AG04450 (cell line): Measurements from ENCODE around the gene DYSF. TPM values are rescaled to one million over a fixed set of nuclear protein-coding genes. Genes with fewer than 3 reads are reported as not detected.

Experiments used
- CTCF ChIA-PET: fragments of 300-600, 350-600 bp; formaldehyde crosslinking; extraction: SDS; loops from one replicate; lab custom pipeline; 2022; ENCODE audit warnings: antibody characterized with exemption, inconsistent platforms; lab: Charles Lee
- POLR2A ChIA-PET: fragments of 350-600 bp; formaldehyde crosslinking; extraction: SDS; loops from one replicate; lab custom pipeline; 2021; ENCODE audit warnings: antibody characterized with exemption, inconsistent platforms; lab: Yijun Ruan, JAX
- DNase-seq: peaks from one replicate; pipeline ENCODE4 v3.0.0-alpha.2; 2011; ENCODE audit warnings: low read depth, low spot score
- H3K27ac ChIP-seq: one replicate; pipeline ENCODE4 v1.5.1; 2012; ENCODE audit warnings: low read depth, low read length, control low read depth
- H3K27me3 ChIP-seq: one replicate; pipeline ENCODE4 v1.6.0; 2012; ENCODE audit warnings: low read length; ENCODE audit not compliant: control insufficient read depth, insufficient read depth
- H3K4me3 ChIP-seq: 2 replicates; pipeline ENCODE4 v1.5.1; 2011; ENCODE audit warnings: mild to moderate bottlenecking, low read depth, low read length, control low read depth
- H3K9me3 ChIP-seq: 2 replicates; pipeline ENCODE4 v1.5.1; 2012; ENCODE audit warnings: low read length; ENCODE audit not compliant: control insufficient read depth, insufficient read depth
- polyA plus RNA-seq: library from polyadenylated mRNA; depleted of rRNA; stranded (reverse); fragments of >200 nt; gene quantifications from 2 replicates; pipeline ENCODE4 v1.2.3, GENCODE V29; 2011
- TF ChIP-seq, protein P1 (sequence below): IDR thresholded peaks from 2 replicates; pipeline ENCODE4 v1.5.1; 2011; ENCODE audit warnings: low read depth, low read length, control low read depth, inconsistent platforms

The DYSF gene
- polyA plus RNA-seq, 1 experiment, result 0.07 TPM

- CTCF ChIA-PET, result no interaction called here
- TF ChIP-seq, protein P1, sequence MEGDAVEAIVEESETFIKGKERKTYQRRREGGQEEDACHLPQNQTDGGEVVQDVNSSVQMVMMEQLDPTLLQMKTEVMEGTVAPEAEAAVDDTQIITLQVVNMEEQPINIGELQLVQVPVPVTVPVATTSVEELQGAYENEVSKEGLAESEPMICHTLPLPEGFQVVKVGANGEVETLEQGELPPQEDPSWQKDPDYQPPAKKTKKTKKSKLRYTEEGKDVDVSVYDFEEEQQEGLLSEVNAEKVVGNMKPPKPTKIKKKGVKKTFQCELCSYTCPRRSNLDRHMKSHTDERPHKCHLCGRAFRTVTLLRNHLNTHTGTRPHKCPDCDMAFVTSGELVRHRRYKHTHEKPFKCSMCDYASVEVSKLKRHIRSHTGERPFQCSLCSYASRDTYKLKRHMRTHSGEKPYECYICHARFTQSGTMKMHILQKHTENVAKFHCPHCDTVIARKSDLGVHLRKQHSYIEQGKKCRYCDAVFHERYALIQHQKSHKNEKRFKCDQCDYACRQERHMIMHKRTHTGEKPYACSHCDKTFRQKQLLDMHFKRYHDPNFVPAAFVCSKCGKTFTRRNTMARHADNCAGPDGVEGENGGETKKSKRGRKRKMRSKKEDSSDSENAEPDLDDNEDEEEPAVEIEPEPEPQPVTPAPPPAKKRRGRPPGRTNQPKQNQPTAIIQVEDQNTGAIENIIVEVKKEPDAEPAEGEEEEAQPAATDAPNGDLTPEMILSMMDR, result no peak
- POLR2A ChIA-PET, result no interaction called here
Measured at GRCh38 chr2:71689968-71690834, 236.8 kb downstream of the DYSF start.

DNA sequence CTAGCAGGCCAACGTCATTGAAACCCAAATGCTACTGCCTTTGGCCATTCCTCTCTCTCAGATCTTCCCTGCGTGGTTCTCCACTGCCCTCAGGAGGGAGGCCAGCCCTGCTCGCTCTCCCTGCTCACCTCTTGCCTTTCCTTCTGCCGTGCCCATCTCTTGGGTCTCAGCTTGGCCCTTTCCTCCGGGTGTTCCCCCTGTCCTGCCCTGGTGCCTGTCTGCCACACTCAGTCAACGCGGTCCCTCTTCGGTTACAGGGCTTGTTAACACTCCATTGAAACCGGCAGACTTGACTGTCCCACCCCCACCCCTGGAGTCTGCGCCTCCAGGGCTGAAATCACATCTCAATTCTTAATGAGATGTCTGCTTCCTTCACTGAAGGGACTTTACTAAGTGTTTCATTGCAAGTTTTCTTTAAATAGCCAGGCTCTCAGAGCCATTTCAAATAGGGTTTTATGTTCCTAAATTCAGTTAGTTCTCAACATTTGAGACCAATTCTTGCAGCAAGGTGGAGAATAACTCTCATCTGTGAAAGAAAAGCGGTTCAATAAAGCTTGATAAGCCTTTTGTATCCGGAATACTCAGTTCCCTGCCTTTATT lies 237.6 kb downstream of the DYSF start:
- Histone ChIP-seq H3K27me3 (peaks cover 28% of the 10 kb centered on the region), H3K27ac (no peak overlapping the region), H3K4me3 (no peak overlapping the region), H3K9me3 (no peaks in the 10 kb centered on the region)
- DNase-seq, result no peak
- ChIA-PET CTCF (no interaction called here), POLR2A (no interaction called here)
- TF ChIP-seq, protein P1, result no peak

More at GRCh38 chr2:71689968-71690834, 236.8 kb downstream of the DYSF start:
- Histone ChIP-seq H3K27ac (no peak overlapping the region), H3K27me3 (peaks cover 25% of the 10 kb centered on the region), H3K9me3 (no peaks in the 10 kb centered on the region), H3K4me3 (no peak overlapping the region)
- no peak for DNase-seq

DNA sequence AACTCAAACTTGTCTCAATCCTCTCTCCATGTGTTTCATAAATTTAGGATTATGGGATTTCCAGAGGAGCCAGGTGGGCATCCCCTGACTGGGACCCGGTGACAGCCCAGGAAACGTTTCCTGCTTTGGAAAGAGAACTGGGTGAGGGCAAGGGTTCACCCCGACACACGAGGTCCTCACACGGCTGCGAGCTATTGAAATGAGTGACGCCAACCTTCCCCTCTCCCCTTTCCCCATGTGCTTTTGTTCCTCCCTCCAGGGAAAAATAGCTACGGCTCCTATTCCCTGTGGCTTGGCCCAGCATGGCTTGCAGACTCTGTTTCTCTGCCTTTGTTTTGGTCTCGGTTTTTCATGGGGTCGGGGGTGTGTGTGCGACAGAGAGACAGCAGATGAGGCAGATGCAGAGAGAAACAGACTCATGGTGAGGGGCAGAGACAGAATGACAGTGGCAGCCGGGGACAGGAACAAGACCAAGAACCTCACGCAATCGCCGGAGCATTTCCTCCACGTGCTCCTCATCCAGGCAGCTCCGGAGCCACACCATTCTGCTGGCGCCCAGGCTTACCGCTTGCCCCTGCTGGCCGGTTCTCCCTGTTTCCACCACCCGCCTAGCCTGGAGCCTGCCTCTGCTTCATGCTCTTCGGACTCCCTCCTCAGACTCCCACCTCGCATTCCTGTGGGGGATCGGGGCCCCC lies 238.5 kb downstream of the DYSF start:
- TF ChIP-seq, protein P1, result no peak
- H3K27me3 ChIP-seq, result peaks cover 31% of the 10 kb centered on the region
- CTCF ChIA-PET, result no interaction called here
- H3K4me3 ChIP-seq, result no peak overlapping the region
- DNase-seq, result no peak
- H3K9me3 ChIP-seq, result no peaks in the 10 kb centered on the region
- H3K27ac ChIP-seq, result no peak overlapping the region
- POLR2A ChIA-PET, result no interaction called here

GRCh38 chr2:71692621-71693277 lies 239.4 kb downstream of the DYSF start:
- CTCF ChIA-PET, result no interaction called here
- Histone ChIP-seq H3K9me3 (no peaks in the 10 kb centered on the region), H3K27ac (no peak overlapping the region), H3K27me3 (peaks cover 31% of the 10 kb centered on the region), H3K4me3 (no peak overlapping the region)
- TF ChIP-seq, protein P1, result no peak
- DNase-seq, result no peak
- POLR2A ChIA-PET, result no interaction called here
